ENCODE data around the gene SLC2A6.

The SLC2A6 gene

DNA sequence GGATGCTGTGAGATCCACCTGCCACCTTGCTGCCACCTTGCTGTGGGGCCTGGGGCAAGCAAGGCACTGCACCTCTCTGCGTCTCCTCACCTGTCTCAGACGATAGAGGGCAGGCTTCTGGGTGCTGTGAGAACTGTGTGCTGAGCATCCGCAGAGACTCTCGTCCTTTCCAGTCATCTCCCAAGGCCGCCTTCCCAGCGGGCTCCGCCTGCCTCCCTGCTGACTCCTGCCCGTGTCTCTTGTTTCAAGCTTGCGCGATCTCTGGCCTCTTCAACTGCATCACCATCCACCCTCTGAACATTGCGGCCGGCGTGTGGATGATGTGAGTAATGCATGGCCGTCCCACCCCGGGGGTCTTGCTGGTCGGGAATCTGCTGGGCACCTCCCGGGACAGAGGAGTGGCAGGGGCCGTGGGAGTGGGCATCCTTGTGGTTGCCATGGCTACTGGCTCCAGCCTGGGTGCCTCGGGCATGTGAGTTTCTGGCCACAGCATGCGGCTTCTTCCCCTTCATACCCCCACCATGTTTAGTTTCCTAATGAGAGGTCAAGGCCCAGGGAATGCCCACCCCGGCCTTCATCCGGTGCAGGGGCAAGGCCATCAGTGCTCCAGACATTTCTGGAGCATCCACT is 15.6 kb downstream of the SLC2A6 start:
- Histone ChIP-seq H3K4me1 (ENCODE audit: control insufficient read depth in 1 of 2, insufficient read depth in 2 of 2, low read length in 2 of 2) (peaks cover 3 to 16% of the 10 kb centered on the region in 2 donors), H3K9me3 (ENCODE audit: control insufficient read depth in 1 of 2, low read length in 2 of 2) (no peaks in the 10 kb centered on the region), H3K4me3 (ENCODE audit: low read depth in 1 of 2, low read length in 2 of 2) (no peak overlapping the region), H3K36me3 (ENCODE audit: control insufficient read depth in 1 of 2, insufficient read depth in 2 of 2, low read length in 2 of 2) (peaks cover 0 to 24% of the 10 kb centered on the region in 2 donors), H3K27me3 (ENCODE audit: low read depth, low read length) (no peaks in the 10 kb centered on the region), H3K27ac (ENCODE audit: low read length) (no peak overlapping the region)

- Histone ChIP-seq H3K27me3 (ENCODE audit: low read depth, low read length) (no peaks in the 10 kb centered on the region), H3K4me3 (ENCODE audit: low read depth in 1 of 2, low read length in 2 of 2) (no peak overlapping the region), H3K9me3 (ENCODE audit: control insufficient read depth in 1 of 2, low read length in 2 of 2) (no peaks in the 10 kb centered on the region), H3K36me3 (ENCODE audit: control insufficient read depth in 1 of 2, insufficient read depth in 2 of 2, low read length in 2 of 2) (peaks cover 0 to 11% of the 10 kb centered on the region in 2 donors), H3K27ac (ENCODE audit: low read length) (no peak overlapping the region), H3K4me1 (ENCODE audit: control insufficient read depth in 1 of 2, insufficient read depth in 2 of 2, low read length in 2 of 2) (peaks cover 3 to 16% of the 10 kb centered on the region in 2 donors)
Measured at GRCh38 chr9:133461975-133462374, 16.9 kb downstream of the SLC2A6 start.

- H3K27me3 ChIP-seq (ENCODE audit: low read depth, low read length) = no peaks in the 10 kb centered on the region
- H3K4me1 ChIP-seq (ENCODE audit: control insufficient read depth in 1 of 2, insufficient read depth in 2 of 2, low read length in 2 of 2) = peaks cover 3 to 16% of the 10 kb centered on the region in 2 donors
- H3K9me3 ChIP-seq (ENCODE audit: control insufficient read depth in 1 of 2, low read length in 2 of 2) = no peaks in the 10 kb centered on the region
- H3K36me3 ChIP-seq (ENCODE audit: control insufficient read depth in 1 of 2, insufficient read depth in 2 of 2, low read length in 2 of 2) = peaks cover 0 to 10% of the 10 kb centered on the region in 2 donors
- peak overlapping the region; percentile 57 for H3K27ac ChIP-seq (ENCODE audit: low read length)
- peak overlapping the region; percentile 48 to 65 for H3K4me3 ChIP-seq (ENCODE audit: low read depth in 1 of 2, low read length in 2 of 2)
Measured at GRCh38 chr9:133460405-133461175, 18.3 kb downstream of the SLC2A6 start.

- H3K36me3 ChIP-seq (ENCODE audit: control insufficient read depth in 1 of 2, insufficient read depth in 2 of 2, low read length in 2 of 2) = peaks cover 0 to 3% of the 10 kb centered on the region in 2 donors
- H3K4me1 ChIP-seq (ENCODE audit: control insufficient read depth in 1 of 2, insufficient read depth in 2 of 2, low read length in 2 of 2) = peaks cover 3 to 16% of the 10 kb centered on the region in 2 donors
- no peaks in the 10 kb centered on the region for H3K27me3 ChIP-seq (ENCODE audit: low read depth, low read length)
- peak within 1 kb of the TSS; percentile 64 to 65 for H3K4me3 ChIP-seq (ENCODE audit: low read depth in 1 of 2, low read length in 2 of 2)
- H3K27ac ChIP-seq (ENCODE audit: low read length) = peak within 1 kb of the TSS; percentile 74
- no peaks in the 10 kb centered on the region for H3K9me3 ChIP-seq (ENCODE audit: control insufficient read depth in 1 of 2, low read length in 2 of 2)
Measured at GRCh38 chr9:133459476-133460404, 19.2 kb downstream of the SLC2A6 start, which contains the start of gene CACFD1. CACFD1 (plus strand) TSS chr9:133459978; CDS start chr9:133460067, 89 bp downstream.

DNA sequence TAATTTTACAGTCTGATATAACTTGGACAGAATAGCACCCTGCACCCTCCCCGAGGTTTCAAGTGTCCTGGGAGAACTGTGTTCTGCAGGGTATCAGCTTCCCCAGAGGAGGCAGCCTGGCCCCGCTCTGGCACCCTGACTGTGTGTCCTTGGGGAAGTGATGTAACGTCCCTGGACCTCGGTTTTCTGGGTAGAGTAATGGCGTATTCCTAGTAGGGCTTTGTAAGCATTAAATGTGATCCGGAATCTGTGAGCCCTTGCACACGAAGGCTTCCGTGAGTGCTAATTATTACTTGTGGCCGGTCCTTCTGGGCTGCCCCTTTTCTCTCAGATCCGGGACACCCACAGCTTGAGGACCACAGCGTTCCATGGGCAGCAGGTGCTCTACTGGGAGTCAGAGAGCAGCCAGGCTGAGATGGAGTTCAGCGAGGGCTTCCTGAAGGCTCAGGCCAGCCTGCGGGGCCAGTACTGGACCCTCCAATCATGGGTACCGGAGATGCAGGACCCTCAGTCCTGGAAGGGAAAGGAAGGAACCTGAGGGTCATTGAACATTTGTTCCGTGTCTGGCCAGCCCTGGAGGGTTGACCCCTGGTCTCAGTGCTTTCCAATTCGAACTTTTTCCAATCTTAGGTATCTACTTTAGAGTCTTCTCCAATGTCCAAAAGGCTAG is 20.1 kb downstream of the SLC2A6 start:
- Histone ChIP-seq H3K27ac (ENCODE audit: low read length) (no peak overlapping the region), H3K9me3 (ENCODE audit: control insufficient read depth in 1 of 2, low read length in 2 of 2) (no peaks in the 10 kb centered on the region), H3K27me3 (ENCODE audit: low read depth, low read length) (no peaks in the 10 kb centered on the region), H3K36me3 (ENCODE audit: control insufficient read depth in 1 of 2, insufficient read depth in 2 of 2, low read length in 2 of 2) (no peaks in the 10 kb centered on the region), H3K4me1 (ENCODE audit: control insufficient read depth in 1 of 2, insufficient read depth in 2 of 2, low read length in 2 of 2) (peaks cover 3 to 16% of the 10 kb centered on the region in 2 donors), H3K4me3 (ENCODE audit: low read depth in 1 of 2, low read length in 2 of 2) (peak overlapping the region; percentile 64 to 65)

DNA sequence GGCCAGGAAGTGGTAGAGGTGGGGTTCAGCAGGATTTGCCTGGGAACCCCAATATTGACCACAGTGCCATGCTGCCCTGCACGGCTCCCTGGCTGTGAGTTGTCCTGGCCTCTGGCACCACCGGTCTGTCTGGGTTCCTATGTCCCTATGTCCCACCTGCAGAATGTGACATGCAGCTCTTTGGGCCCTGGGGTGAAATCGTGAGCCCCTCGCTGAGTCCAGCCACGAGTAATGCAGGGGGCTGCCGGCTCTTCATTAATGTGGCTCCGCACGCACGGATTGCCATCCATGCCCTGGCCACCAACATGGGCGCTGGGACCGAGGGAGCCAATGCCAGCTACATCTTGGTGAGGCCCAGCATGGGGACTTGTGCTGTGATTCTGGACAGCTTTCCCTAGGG is 21.2 kb downstream of the SLC2A6 start:
- no peaks in the 10 kb centered on the region for H3K36me3 ChIP-seq (ENCODE audit: control insufficient read depth in 1 of 2, insufficient read depth in 2 of 2, low read length in 2 of 2)
- H3K27ac ChIP-seq (ENCODE audit: low read length) = no peak overlapping the region
- H3K4me3 ChIP-seq (ENCODE audit: low read depth in 1 of 2, low read length in 2 of 2) = no peak overlapping the region
- peaks cover 3 to 16% of the 10 kb centered on the region in 2 donors for H3K4me1 ChIP-seq (ENCODE audit: control insufficient read depth in 1 of 2, insufficient read depth in 2 of 2, low read length in 2 of 2)
- H3K27me3 ChIP-seq (ENCODE audit: low read depth, low read length) = no peaks in the 10 kb centered on the region
- no peaks in the 10 kb centered on the region for H3K9me3 ChIP-seq (ENCODE audit: control insufficient read depth in 1 of 2, low read length in 2 of 2)

- Histone ChIP-seq H3K27ac (ENCODE audit: low read length) (no peak overlapping the region), H3K4me3 (ENCODE audit: low read depth in 1 of 2, low read length in 2 of 2) (no peak overlapping the region), H3K27me3 (ENCODE audit: low read depth, low read length) (no peaks in the 10 kb centered on the region), H3K4me1 (ENCODE audit: control insufficient read depth in 1 of 2, insufficient read depth in 2 of 2, low read length in 2 of 2) (peaks cover 3 to 16% of the 10 kb centered on the region in 2 donors), H3K9me3 (ENCODE audit: control insufficient read depth in 1 of 2, low read length in 2 of 2) (no peaks in the 10 kb centered on the region), H3K36me3 (ENCODE audit: control insufficient read depth in 1 of 2, insufficient read depth in 2 of 2, low read length in 2 of 2) (no peaks in the 10 kb centered on the region)
Measured at GRCh38 chr9:133457233-133457632, 21.7 kb downstream of the SLC2A6 start.

DNA sequence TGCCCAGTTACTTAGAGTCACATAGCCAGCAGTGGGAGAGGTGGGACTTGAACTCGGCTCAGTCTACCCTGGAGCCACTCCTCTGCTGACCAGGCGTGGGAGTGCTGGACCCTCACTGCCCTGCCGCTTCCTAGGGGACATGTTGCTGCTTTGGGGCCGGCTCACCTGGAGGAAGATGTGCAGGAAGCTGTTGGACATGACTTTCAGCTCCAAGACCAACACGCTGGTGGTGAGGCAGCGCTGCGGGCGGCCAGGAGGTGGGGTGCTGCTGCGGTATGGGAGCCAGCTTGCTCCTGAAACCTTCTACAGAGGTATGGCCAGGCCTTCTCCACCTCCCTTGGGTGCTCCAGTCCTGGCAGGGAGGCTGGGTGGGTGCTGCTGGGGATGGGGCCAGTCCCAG is 22.5 kb downstream of the SLC2A6 start:
- H3K27me3 ChIP-seq (ENCODE audit: low read depth, low read length) = no peaks in the 10 kb centered on the region
- peaks cover under 1 to 16% of the 10 kb centered on the region in 2 donors for H3K4me1 ChIP-seq (ENCODE audit: control insufficient read depth in 1 of 2, insufficient read depth in 2 of 2, low read length in 2 of 2)
- no peaks in the 10 kb centered on the region for H3K9me3 ChIP-seq (ENCODE audit: control insufficient read depth in 1 of 2, low read length in 2 of 2)
- H3K4me3 ChIP-seq (ENCODE audit: low read depth in 1 of 2, low read length in 2 of 2) = no peak overlapping the region
- no peak overlapping the region for H3K27ac ChIP-seq (ENCODE audit: low read length)
- H3K36me3 ChIP-seq (ENCODE audit: control insufficient read depth in 1 of 2, insufficient read depth in 2 of 2, low read length in 2 of 2) = no peaks in the 10 kb centered on the region

GRCh38 chr9:133455936-133456335 is 23.0 kb downstream of the SLC2A6 start:
- H3K9me3 ChIP-seq (ENCODE audit: control insufficient read depth in 1 of 2, low read length in 2 of 2) = no peaks in the 10 kb centered on the region
- no peak overlapping the region for H3K27ac ChIP-seq (ENCODE audit: low read length)
- no peak overlapping the region for H3K4me3 ChIP-seq (ENCODE audit: low read depth in 1 of 2, low read length in 2 of 2)
- H3K27me3 ChIP-seq (ENCODE audit: low read depth, low read length) = no peaks in the 10 kb centered on the region
- H3K36me3 ChIP-seq (ENCODE audit: control insufficient read depth in 1 of 2, insufficient read depth in 2 of 2, low read length in 2 of 2) = no peaks in the 10 kb centered on the region
- peaks cover 0 to 14% of the 10 kb centered on the region in 2 donors for H3K4me1 ChIP-seq (ENCODE audit: control insufficient read depth in 1 of 2, insufficient read depth in 2 of 2, low read length in 2 of 2)

GRCh38 chr9:133454943-133455673 is 23.8 kb downstream of the SLC2A6 start:
- no peaks in the 10 kb centered on the region for H3K9me3 ChIP-seq (ENCODE audit: control insufficient read depth in 1 of 2, low read length in 2 of 2)
- no peaks in the 10 kb centered on the region for H3K36me3 ChIP-seq (ENCODE audit: control insufficient read depth in 1 of 2, insufficient read depth in 2 of 2, low read length in 2 of 2)
- H3K27ac ChIP-seq (ENCODE audit: low read length) = no peak overlapping the region
- H3K27me3 ChIP-seq (ENCODE audit: low read depth, low read length) = no peaks in the 10 kb centered on the region
- H3K4me3 ChIP-seq (ENCODE audit: low read depth in 1 of 2, low read length in 2 of 2) = no peak overlapping the region
- H3K4me1 ChIP-seq (ENCODE audit: control insufficient read depth in 1 of 2, insufficient read depth in 2 of 2, low read length in 2 of 2) = peaks cover 0 to 8% of the 10 kb centered on the region in 2 donors
